GM18951 (cell line): Measurements from ENCODE around the gene DIO1.
"Not testable (repeated sequence)": the region's sequence is repeated elsewhere in the genome, so short reads cannot be mapped to it uniquely, and the experiment has no call there.

Source experiments
- POLR2A ChIP-seq: IDR thresholded peaks from 4 replicates; pipeline ENCODE4 v1.6.1; 2011; ENCODE audit warnings: mild to moderate bottlenecking; ENCODE audit not compliant: insufficient read length, insufficient read depth; ENCODE audit errors: extremely low read depth
- in situ Hi-C: fragments of 300-500 bp; cut with MboI; formaldehyde crosslinking; loops from one replicate; pipeline ENCODE4 v1.12.0; 2022; ENCODE audit warnings: low sequenced_read_pairs, mixed read lengths, inconsistent platforms; ENCODE audit not compliant: unreplicated experiment

Gene DIO1

GRCh38 chr1:53893999-53894636 lies at the start of gene DIO1:
Gene DIO1 (plus strand): TSS chr1:53894187. CDS start chr1:53894211, 24 bp downstream.
- in situ Hi-C loops: no loop called here
- no peak for TF ChIP-seq POLR2A

- no peak for TF ChIP-seq POLR2A
- in situ Hi-C loops: no loop called here
Observed at GRCh38 chr1:53847980-53848379, 46.0 kb upstream of the DIO1 start.

- in situ Hi-C loops: loop anchor here (10.0 to 25.0 kb wide), 2 partner anchors 115 to 637 kb away; no protein-coding TSS in a partner anchor
- no peak for TF ChIP-seq POLR2A
Observed at GRCh38 chr1:53850082-53850673, 43.8 kb upstream of the DIO1 start.

- in situ Hi-C loops: loop anchor here (10.0 to 25.0 kb wide), 2 partner anchors 113 to 636 kb away; no protein-coding TSS in a partner anchor
Observed at GRCh38 chr1:53851571-53852285, 42.3 kb upstream of the DIO1 start.

GRCh38 chr1:53860967-53861411 lies 33.0 kb upstream of the DIO1 start:
- in situ Hi-C loops: loop anchor here (25.0 kb wide), 1 partner anchor 626 kb away; no protein-coding TSS in a partner anchor

More at GRCh38 chr1:53851571-53852285, 42.3 kb upstream of the DIO1 start:
- TF ChIP-seq POLR2A: no peak

GRCh38 chr1:53862507-53862906 lies 31.5 kb upstream of the DIO1 start:
- in situ Hi-C loops: loop anchor here (25.0 kb wide), 1 partner anchor 625 kb away; no protein-coding TSS in a partner anchor
- TF ChIP-seq POLR2A: no peak

More at GRCh38 chr1:53860967-53861411, 33.0 kb upstream of the DIO1 start:
- no peak for TF ChIP-seq POLR2A

GRCh38 chr1:53868565-53868964 lies 25.4 kb upstream of the DIO1 start:
- TF ChIP-seq POLR2A: no peak
- in situ Hi-C loops: loop anchor here (25.0 kb wide), 1 partner anchor 619 kb away; no protein-coding TSS in a partner anchor

GRCh38 chr1:53869454-53870117 lies 24.4 kb upstream of the DIO1 start:
- no peak for TF ChIP-seq POLR2A
- in situ Hi-C loops: loop anchor here (25.0 kb wide), 1 partner anchor 618 kb away; no protein-coding TSS in a partner anchor

GRCh38 chr1:53871221-53871620 lies 22.8 kb upstream of the DIO1 start:
- in situ Hi-C loops: loop anchor here (25.0 kb wide), 1 partner anchor 616 kb away; no protein-coding TSS in a partner anchor
- no peak for TF ChIP-seq POLR2A

GRCh38 chr1:53871773-53872484 lies 22.1 kb upstream of the DIO1 start:
- no peak for TF ChIP-seq POLR2A
- in situ Hi-C loops: loop anchor here (25.0 kb wide), 1 partner anchor 615 kb away; no protein-coding TSS in a partner anchor

- in situ Hi-C loops: not testable (repeated sequence)
Observed at GRCh38 chr1:53875150-53875549, 18.8 kb upstream of the DIO1 start.

- in situ Hi-C loops: no loop called here
- no peak for TF ChIP-seq POLR2A
Observed at GRCh38 chr1:53878492-53879105, 15.4 kb upstream of the DIO1 start.

- in situ Hi-C loops: loop anchor here (5.0 kb wide), 1 partner anchor 80 kb away; no protein-coding TSS in a partner anchor
Observed at GRCh38 chr1:53881853-53882252, 12.1 kb upstream of the DIO1 start.

GRCh38 chr1:53883600-53883999 lies 10.4 kb upstream of the DIO1 start:
- in situ Hi-C loops: loop anchor here (5.0 kb wide), 1 partner anchor 79 kb away; no protein-coding TSS in a partner anchor
